WTC11 (cell line): ENCODE measurements around the gene SPNS3. TPM values are rescaled to one million over a fixed set of nuclear protein-coding genes. Genes with fewer than 3 reads are reported as not detected.
A peak's percentile ranks its signal among the peaks of the same experiment; 100 is the strongest.

Source experiments
- ATAC-seq: fragments of 200-7000 bp; cut with Tn5 transposase; 2 replicates; pipeline ENCODE4 v1.10.0; 2021; ENCODE audit warnings: mild to moderate bottlenecking, moderate library complexity
- CTCF ChIA-PET: fragments of 300-600 bp; sonication (Branson Sonifier 250); formaldehyde crosslinking; loops from one replicate; lab custom pipeline; 2021; ENCODE audit warnings: antibody characterized with exemption; lab: Charles Lee
- POLR2A ChIA-PET: fragments of 350-600 bp; sonication (Branson Sonifier 250); formaldehyde crosslinking; loops from one replicate; lab custom pipeline; 2021; ENCODE audit warnings: antibody characterized with exemption; lab: Charles Lee
- DNase-seq: peaks from one replicate; pipeline ENCODE4 v3.0.0; 2021; ENCODE audit warnings: low spot score
- H3K27ac Mint-ChIP-seq: 2 replicates; pipeline ENCODE4 v1.8.0; 2021; ENCODE audit warnings: mixed read lengths
- H3K27me3 Mint-ChIP-seq: 2 replicates; pipeline ENCODE4 v1.8.0; 2021; ENCODE audit warnings: low read depth, mild to moderate bottlenecking, moderate library complexity, mixed read lengths
- H3K36me3 Mint-ChIP-seq: 2 replicates; pipeline ENCODE4 v1.8.0; 2021; ENCODE audit warnings: mixed read lengths
- H3K4me1 Mint-ChIP-seq: 2 replicates; pipeline ENCODE4 v1.8.0; 2022; ENCODE audit warnings: mixed read lengths
- H3K4me3 Mint-ChIP-seq: 2 replicates; pipeline ENCODE4 v1.8.0; 2021; ENCODE audit warnings: mild to moderate bottlenecking, moderate library complexity, mixed read lengths
- H3K9me3 Mint-ChIP-seq: 2 replicates; pipeline ENCODE4 v1.8.0; 2021; ENCODE audit warnings: mixed read lengths
- GRHL2 ChIP-seq: fragments of 250-450 bp; sonication (Bioruptor Pico); IDR thresholded peaks from 2 replicates; pipeline ENCODE4 v1.8.0; 2022; ENCODE audit warnings: mild to moderate bottlenecking, moderate library complexity; ENCODE audit not compliant: insufficient replicate concordance, severe bottlenecking
- GTF2I ChIP-seq: fragments of 250-450 bp; sonication (Bioruptor Pico); conservative IDR thresholded peaks from 2 replicates; pipeline ENCODE4 v1.4.0; 2021; ENCODE audit warnings: mild to moderate bottlenecking
- MXD4 ChIP-seq: fragments of 250-450 bp; sonication (Bioruptor Pico); IDR thresholded peaks from 2 replicates; pipeline ENCODE4 v1.8.0; 2021; ENCODE audit warnings: mild to moderate bottlenecking, moderate library complexity, borderline replicate concordance
- NFE2L1 ChIP-seq: sonication (generic); formaldehyde crosslinking; IDR thresholded peaks from 2 replicates; pipeline ENCODE4 v1.8.1; 2023; ENCODE audit warnings: missing genetic modification reagents
- NFYB ChIP-seq: sonication (generic); formaldehyde crosslinking; conservative IDR thresholded peaks from 2 replicates; pipeline ENCODE4 v1.8.0; 2022; ENCODE audit warnings: low read depth, missing genetic modification reagents
- NR3C1 ChIP-seq: sonication (generic); formaldehyde crosslinking; conservative IDR thresholded peaks from 2 replicates; pipeline ENCODE4 v1.8.1; 2023; ENCODE audit warnings: low read depth, mild to moderate bottlenecking, missing genetic modification reagents
- SMAD4 ChIP-seq: sonication (generic); formaldehyde crosslinking; IDR thresholded peaks from 2 replicates; pipeline ENCODE4 v1.8.0; 2022; ENCODE audit warnings: mild to moderate bottlenecking, missing genetic modification reagents
- SOX15 ChIP-seq: fragments of 250-450 bp; sonication (Bioruptor Pico); IDR thresholded peaks from 2 replicates; pipeline ENCODE4 v1.9.0; 2021; ENCODE audit warnings: mild to moderate bottlenecking
- SP1 ChIP-seq: sonication (generic); formaldehyde crosslinking; conservative IDR thresholded peaks from 2 replicates; pipeline ENCODE4 v1.8.1; 2022; ENCODE audit warnings: missing genetic modification reagents
- STAT6 ChIP-seq: sonication (generic); formaldehyde crosslinking; conservative IDR thresholded peaks from 2 replicates; pipeline ENCODE4 v1.8.1; 2023; ENCODE audit warnings: mild to moderate bottlenecking, low read depth, missing genetic modification reagents, moderate library complexity
- USF2 ChIP-seq: sonication (generic); formaldehyde crosslinking; IDR thresholded peaks from 2 replicates; pipeline ENCODE4 v1.8.1; 2023; ENCODE audit warnings: mild to moderate bottlenecking, missing genetic modification reagents, moderate library complexity
- ZNF671 ChIP-seq: fragments of 250-450 bp; sonication (Bioruptor Pico); IDR thresholded peaks from 2 replicates; pipeline ENCODE4 v1.8.0; 2021; ENCODE audit warnings: mild to moderate bottlenecking
- total RNA-seq: library from RNA; stranded (reverse); gene quantifications from 3 replicates; pipeline ENCODE4 v1.2.3, GENCODE V29; 2021
- TF ChIP-seq, protein P1 (sequence below): fragments of 250-450 bp; sonication (Bioruptor Pico); IDR thresholded peaks from 2 replicates; pipeline ENCODE4 v1.8.0; 2021; ENCODE audit warnings: mild to moderate bottlenecking
- TF ChIP-seq, protein P2 (sequence below): fragments of 250-450 bp; sonication (Bioruptor Pico); conservative IDR thresholded peaks from 2 replicates; pipeline ENCODE4 v1.9.0; 2021; ENCODE audit warnings: mild to moderate bottlenecking
- TF ChIP-seq, protein P3 (sequence below): sonication (generic); formaldehyde crosslinking; conservative IDR thresholded peaks from 2 replicates; pipeline ENCODE4 v1.8.1; 2022; ENCODE audit warnings: mild to moderate bottlenecking, missing genetic modification reagents
- TF ChIP-seq, protein P4 (sequence below): fragments of 250-450 bp; sonication (Bioruptor Pico); IDR thresholded peaks from 2 replicates; pipeline ENCODE4 v1.9.0; 2021; ENCODE audit warnings: mild to moderate bottlenecking
- TF ChIP-seq, protein P5 (sequence below): sonication (generic); formaldehyde crosslinking; IDR thresholded peaks from 2 replicates; pipeline ENCODE4 v1.8.0; 2023; ENCODE audit warnings: mild to moderate bottlenecking, missing genetic modification reagents

The SPNS3 gene
- total RNA-seq, 1 experiment from 2014 or later, result not detected

GRCh38 chr17:4498461-4499397, 65.0 kb downstream of the SPNS3 start, which contains the start of gene SPNS2:
Gene SPNS2 (plus strand): TSS chr17:4498881. CDS start chr17:4499048, 167 bp downstream.
- DNase-seq (peak; percentile 77), ATAC-seq (peak; percentile 79)
- H3K4me1 Mint-ChIP-seq, result peaks cover 10% of the 10 kb centered on the region
- TF ChIP-seq NR3C1 (CRISPR knock-in tag) (no peak), USF2 (peak; percentile 72), NFE2L1 (CRISPR knock-in tag) (no peak), ZNF671 (CRISPR knock-in tag) (no peak), NFYB (0 out of 2 replicates have a peak, but pooled peaks have one; percentile 8), MXD4 (no peak), SP1 (CRISPR knock-in tag) (peak; percentile 72; the same call in 1 of the 2 replicates)
- TF ChIP-seq, protein P1, sequence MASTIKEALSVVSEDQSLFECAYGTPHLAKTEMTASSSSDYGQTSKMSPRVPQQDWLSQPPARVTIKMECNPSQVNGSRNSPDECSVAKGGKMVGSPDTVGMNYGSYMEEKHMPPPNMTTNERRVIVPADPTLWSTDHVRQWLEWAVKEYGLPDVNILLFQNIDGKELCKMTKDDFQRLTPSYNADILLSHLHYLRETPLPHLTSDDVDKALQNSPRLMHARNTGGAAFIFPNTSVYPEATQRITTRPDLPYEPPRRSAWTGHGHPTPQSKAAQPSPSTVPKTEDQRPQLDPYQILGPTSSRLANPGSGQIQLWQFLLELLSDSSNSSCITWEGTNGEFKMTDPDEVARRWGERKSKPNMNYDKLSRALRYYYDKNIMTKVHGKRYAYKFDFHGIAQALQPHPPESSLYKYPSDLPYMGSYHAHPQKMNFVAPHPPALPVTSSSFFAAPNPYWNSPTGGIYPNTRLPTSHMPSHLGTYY (CRISPR knock-in tag), result no peak
- TF ChIP-seq, protein P2, sequence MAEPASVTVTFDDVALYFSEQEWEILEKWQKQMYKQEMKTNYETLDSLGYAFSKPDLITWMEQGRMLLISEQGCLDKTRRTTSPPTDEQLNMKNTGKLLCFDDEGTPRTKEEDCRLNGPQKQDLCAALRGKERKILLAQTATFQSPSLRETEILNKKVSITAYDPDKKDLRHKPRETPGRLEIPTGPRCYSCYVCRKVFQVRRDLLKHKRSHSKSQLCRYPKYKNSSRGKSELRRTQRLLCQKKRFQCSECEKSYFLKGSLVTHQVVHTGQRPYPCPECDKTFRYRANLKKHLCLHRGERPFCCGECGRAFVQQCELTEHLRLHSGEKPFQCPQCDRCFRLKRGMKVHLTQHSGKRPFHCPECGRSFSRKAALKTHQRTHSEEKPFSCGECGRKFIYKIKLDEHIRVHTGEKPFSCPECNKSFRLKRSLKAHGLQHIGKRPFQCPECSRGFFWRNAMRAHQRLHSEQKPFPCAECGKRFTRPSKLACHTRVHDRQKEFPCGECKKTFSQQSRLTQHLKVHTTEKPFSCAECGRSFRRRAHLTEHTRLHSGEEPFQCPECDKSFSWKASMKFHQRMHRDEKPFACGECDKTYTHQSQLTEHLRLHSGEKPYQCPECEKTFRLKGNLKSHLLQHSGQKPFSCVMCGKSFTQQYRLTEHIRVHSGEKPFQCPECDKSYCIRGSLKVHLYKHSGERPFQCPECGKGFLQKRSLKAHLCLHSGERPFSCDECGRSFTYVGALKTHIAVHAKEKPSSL (CRISPR knock-in tag), result no peak
- TF ChIP-seq, protein P3, sequence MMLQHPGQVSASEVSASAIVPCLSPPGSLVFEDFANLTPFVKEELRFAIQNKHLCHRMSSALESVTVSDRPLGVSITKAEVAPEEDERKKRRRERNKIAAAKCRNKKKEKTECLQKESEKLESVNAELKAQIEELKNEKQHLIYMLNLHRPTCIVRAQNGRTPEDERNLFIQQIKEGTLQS (CRISPR knock-in tag), result no peak
- TF ChIP-seq, protein P4, sequence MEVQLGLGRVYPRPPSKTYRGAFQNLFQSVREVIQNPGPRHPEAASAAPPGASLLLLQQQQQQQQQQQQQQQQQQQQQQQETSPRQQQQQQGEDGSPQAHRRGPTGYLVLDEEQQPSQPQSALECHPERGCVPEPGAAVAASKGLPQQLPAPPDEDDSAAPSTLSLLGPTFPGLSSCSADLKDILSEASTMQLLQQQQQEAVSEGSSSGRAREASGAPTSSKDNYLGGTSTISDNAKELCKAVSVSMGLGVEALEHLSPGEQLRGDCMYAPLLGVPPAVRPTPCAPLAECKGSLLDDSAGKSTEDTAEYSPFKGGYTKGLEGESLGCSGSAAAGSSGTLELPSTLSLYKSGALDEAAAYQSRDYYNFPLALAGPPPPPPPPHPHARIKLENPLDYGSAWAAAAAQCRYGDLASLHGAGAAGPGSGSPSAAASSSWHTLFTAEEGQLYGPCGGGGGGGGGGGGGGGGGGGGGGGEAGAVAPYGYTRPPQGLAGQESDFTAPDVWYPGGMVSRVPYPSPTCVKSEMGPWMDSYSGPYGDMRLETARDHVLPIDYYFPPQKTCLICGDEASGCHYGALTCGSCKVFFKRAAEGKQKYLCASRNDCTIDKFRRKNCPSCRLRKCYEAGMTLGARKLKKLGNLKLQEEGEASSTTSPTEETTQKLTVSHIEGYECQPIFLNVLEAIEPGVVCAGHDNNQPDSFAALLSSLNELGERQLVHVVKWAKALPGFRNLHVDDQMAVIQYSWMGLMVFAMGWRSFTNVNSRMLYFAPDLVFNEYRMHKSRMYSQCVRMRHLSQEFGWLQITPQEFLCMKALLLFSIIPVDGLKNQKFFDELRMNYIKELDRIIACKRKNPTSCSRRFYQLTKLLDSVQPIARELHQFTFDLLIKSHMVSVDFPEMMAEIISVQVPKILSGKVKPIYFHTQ, result no peak
- H3K9me3 Mint-ChIP-seq, result no peaks in the 10 kb centered on the region
- no peaks in the 10 kb centered on the region for H3K36me3 Mint-ChIP-seq
- ChIA-PET CTCF (interaction anchor here (0.5 to 4.3 kb wide), 12 partner anchors 16 to 537 kb away, joined by 3 to 30 read pairs (median 4); no protein-coding TSS in a partner anchor), POLR2A (interaction anchor here (1.1 to 1.3 kb wide), 2 partner anchors 8 to 16 kb away, joined by 3 to 5 read pairs; no protein-coding TSS in a partner anchor)
- peaks cover 74% of the 10 kb centered on the region for H3K27me3 Mint-ChIP-seq
- H3K27ac Mint-ChIP-seq, result no peak within 1 kb of the TSS
- H3K4me3 Mint-ChIP-seq, result peak within 1 kb of the TSS; percentile 75

- H3K4me3 Mint-ChIP-seq, result peak overlapping the region; percentile 75
- POLR2A ChIA-PET, result interaction anchor here (1.1 to 1.3 kb wide), 2 partner anchors 9 to 15 kb away, joined by 3 to 5 read pairs; no protein-coding TSS in a partner anchor
- H3K4me1 Mint-ChIP-seq, result peaks cover 10% of the 10 kb centered on the region
- DNase-seq (peak; percentile 44), ATAC-seq (peak; percentile 36)
- peaks cover 80% of the 10 kb centered on the region for H3K27me3 Mint-ChIP-seq
- H3K36me3 Mint-ChIP-seq, result no peaks in the 10 kb centered on the region
- H3K27ac Mint-ChIP-seq, result no peak overlapping the region
- CTCF ChIA-PET, result interaction anchor here (0.5 to 4.3 kb wide), 13 partner anchors 8 to 536 kb away, joined by 3 to 30 read pairs (median 5); partner anchors contain the start of gene MYBBP1A
- no peaks in the 10 kb centered on the region for H3K9me3 Mint-ChIP-seq
- TF ChIP-seq MXD4, result no peak
- no peak for TF ChIP-seq SMAD4 (CRISPR knock-in tag)
- TF ChIP-seq GRHL2 (CRISPR knock-in tag), result no peak
- TF ChIP-seq STAT6, result no peak
- no peak for TF ChIP-seq SOX15 (CRISPR knock-in tag)
- no peak for TF ChIP-seq GTF2I (CRISPR knock-in tag)
- TF ChIP-seq, protein P5, sequence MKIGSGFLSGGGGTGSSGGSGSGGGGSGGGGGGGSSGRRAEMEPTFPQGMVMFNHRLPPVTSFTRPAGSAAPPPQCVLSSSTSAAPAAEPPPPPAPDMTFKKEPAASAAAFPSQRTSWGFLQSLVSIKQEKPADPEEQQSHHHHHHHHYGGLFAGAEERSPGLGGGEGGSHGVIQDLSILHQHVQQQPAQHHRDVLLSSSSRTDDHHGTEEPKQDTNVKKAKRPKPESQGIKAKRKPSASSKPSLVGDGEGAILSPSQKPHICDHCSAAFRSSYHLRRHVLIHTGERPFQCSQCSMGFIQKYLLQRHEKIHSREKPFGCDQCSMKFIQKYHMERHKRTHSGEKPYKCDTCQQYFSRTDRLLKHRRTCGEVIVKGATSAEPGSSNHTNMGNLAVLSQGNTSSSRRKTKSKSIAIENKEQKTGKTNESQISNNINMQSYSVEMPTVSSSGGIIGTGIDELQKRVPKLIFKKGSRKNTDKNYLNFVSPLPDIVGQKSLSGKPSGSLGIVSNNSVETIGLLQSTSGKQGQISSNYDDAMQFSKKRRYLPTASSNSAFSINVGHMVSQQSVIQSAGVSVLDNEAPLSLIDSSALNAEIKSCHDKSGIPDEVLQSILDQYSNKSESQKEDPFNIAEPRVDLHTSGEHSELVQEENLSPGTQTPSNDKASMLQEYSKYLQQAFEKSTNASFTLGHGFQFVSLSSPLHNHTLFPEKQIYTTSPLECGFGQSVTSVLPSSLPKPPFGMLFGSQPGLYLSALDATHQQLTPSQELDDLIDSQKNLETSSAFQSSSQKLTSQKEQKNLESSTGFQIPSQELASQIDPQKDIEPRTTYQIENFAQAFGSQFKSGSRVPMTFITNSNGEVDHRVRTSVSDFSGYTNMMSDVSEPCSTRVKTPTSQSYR (CRISPR knock-in tag), result no peak
These were observed 65.9 kb downstream of the SPNS3 start for GRCh38 chr17:4499431-4500190.
